Activated CD8-positive, alpha-beta memory T cell treated with anti-CD3 and anti-CD28 coated beads, Interleukin-2, amount 50 U/mL, for 1 hour (primary cell): Measurements from ENCODE around the gene GREM2.

Experiments used
- DNase-seq: peaks from one replicate; pipeline ENCODE4 v3.0.0-alpha.2; 2020; ENCODE audit errors: extremely low read depth

GREM2 gene

DNA sequence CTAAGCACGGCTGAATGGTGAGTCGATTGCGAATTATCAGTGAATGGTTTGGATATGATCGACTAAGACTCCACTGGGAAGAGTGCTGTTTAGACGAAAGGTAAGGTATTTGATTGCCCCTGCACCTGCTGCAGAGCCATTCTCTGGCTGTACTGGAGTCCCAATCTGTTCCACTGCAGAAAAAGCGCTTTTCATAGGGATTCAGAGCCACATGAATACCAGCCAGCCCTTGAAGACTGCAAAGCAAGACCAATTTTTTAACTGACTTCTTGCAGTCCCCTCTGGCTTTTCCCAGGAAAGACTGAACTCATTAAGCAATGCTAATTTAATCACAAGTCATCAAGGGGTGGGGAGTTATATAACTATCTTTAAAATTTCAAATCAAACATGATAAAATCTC, 1.3 kb downstream of the GREM2 start:
- DNase-seq: no peak

DNA sequence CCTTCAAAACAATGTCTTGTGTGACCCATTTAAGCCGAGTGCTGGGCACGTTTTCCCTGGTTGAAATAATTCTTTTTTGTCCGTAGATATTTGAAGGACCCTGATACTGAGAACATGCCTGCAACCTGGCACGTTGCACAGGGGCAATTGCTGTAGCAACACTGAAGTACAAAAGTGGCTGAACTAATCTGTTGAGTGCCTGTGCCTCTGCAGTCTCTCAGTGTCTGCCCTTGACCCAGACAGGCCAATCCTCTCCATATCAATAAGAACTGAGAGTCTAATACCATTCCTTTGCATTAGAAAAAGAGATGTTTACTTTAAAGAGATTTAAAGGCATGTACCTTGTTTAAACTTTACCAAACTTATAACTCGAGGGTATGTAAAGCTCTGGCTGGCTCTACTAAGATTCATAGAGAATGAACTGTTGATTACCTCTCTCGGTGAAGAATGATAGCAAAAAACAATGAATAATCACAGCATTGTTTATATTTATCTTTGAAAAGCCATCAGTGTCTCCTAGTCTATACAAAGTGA, 2.4 kb downstream of the GREM2 start:
- no peak for DNase-seq

DNA sequence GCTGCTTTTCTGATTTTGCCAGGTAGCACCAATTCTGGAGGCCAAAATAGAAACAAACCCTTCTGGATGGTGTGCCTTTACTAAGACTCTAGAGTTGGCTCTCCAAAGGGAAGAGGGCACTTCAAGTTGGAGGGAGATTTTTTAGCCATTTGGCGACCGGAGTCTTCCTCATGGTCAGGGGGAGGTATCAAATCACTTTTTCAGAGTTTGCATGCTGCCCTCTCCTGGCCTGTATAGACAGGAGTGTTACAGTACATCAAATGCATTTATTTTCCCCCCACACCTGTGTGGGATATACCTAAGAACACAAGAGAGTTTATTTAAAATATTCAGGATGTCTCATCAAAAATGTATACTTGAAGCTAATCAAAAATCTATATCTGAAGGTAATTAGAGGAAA, 3.2 kb downstream of the GREM2 start:
- DNase-seq: no peak

DNA sequence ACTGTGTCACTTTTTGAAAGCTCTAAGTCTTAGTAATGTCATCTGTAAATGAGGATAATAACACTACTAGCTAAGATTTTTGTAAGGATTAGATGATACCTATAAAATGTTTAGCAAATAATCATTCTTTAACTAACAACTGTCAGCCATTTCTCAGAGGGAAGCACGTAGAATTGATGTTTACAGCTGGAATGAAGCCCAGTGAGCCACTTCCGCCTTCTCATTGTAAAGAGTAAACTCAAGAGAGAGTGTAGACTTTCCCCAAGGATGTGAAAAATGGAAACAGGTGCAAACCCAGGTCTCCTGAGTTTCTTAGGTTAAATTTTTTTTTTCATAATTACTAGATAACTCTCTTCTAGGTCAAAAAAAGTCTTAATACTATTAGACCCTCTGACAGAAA, 4.9 kb downstream of the GREM2 start:
- no peak for DNase-seq

DNA sequence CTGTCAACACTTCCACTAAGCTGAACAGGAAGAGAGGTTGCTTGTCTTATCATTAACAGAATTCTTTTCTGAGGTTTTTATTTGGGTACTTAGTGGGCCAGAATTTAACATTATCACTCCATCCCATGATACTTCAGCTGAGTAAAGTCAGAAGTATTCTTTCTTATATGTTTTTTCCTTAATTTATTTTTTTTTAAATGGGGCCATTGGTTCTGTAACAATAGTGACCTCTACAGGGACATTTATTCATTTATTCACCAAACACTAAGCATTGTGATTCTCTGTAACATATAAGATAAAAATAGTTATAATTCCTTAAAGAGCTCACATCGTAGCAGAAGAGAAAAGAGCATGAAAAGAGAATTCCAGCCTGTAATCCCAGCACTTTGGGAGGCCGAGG, 9.8 kb downstream of the GREM2 start:
- DNase-seq: no peak

DNA sequence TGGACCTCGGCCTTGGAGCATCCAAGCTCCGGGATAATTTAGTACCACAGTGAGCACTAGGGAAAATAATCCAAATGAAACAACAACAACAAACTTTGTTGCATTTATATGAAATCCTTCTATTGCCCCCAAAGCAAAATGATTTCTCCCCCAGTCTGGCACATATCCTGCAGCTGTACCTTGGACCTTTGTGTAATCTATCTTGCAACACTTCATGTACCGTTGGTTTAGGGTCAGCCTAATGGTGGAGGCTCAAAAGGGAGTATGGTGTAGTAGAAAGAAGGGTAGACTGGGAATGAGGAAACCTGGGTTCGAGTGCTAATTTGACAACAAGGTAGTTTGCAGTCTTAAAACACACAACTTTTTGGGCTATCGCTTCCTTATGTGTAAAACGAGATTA, 12.1 kb downstream of the GREM2 start:
- DNase-seq: no peak

DNA sequence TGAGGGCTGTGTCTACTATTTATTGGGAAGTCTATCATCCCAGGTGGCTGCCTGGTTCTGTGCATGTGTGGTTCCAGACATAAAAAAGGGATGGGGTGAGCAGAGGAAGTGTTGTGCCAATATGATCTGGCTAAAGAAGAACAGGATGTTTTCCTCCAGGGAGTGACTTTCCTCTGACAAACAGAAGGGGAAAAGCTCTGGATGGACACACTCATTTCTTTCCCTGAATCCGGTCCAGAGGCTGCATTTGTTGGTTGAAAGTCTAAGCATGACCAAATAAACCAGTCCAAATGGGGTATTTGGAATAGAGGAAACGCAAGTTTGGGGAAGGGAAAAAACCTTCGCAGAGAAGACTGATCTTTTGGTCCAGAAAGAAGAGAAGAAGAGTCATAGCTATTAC, 12.7 kb downstream of the GREM2 start:
- DNase-seq: no peak

DNA sequence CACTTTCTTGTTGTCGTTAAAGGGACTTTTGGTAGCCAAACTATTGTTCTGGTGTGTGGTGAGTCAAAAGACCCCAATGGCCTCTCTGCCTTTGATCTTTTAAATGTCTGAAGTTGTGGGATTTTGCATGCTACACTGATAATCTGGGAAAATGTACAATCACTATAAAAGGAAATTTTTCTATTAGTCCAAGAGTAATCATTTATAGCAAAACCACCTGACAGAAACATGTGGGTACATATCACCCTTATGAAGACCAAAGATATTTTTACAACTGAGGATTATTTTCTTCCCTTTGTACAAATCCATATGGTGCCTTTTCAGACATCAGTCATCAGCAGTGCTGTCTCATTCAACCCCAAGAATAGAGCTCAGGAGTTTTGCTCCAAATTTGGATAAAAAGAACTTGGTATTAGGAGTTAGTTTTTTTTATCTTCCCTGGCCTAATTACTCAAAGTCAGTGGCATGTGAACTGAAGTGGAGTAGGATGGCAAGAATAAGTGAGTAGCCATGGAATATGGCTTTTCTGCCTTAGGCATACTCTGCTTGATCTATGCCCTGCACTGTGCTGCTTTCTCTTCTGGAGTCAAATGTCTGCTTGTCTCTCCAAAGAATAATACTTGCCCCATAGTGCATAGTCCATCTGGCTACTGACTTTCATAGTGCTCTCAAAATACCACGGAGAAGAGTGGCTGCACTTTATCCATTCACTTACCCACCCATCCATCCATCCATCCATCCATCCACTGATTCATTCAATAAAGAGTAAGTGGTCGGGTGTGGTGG, 13.5 kb downstream of the GREM2 start:
- no peak for DNase-seq

DNA sequence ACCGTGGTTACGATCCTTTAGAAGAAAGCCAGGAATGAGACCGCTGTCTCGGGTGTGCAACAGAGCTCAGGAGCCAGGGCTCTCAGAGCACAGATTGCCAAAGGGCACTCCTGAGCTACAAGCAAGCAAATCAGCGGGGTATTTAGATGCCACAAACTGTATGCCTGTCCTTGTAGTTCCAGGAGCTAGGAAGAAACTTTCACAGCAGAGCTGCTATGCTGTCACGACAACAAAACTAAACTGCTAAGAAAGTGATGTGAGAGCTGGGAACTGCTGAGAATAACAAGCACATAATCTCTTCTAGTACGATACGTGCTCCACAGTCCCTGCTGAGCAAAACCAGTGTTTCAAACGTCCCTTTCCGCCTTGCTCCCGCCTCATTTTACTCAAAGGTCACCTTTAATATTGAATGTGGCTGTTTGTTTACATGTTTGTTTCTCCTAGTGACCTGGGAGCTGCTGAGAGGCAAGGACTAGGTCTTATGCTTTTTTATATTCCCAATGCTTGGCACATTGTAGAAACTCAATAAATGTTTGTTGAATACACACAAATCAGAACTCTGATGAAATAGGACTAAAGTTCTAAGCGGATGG, 14.7 kb downstream of the GREM2 start:
- DNase-seq: no peak

DNA sequence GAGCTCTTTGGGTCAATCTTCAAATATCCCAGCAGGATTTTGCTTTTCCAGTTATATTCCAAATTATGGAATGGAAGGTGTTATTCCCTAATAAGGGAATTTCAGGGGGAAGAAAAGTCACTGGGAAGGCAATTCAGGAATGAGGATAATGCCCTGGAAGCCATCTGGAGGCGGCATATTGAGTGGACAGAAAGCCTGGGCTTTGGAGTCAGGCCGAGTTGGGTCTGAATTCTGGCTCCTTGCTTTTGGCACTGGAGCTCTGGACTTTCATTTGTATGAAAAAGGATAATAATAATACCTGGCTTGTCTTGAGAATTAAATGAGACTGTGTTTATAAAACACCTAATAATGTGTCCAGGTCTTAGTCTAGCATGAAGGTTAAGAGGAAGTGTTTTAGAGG, 16.5 kb downstream of the GREM2 start:
- no peak for DNase-seq

DNA sequence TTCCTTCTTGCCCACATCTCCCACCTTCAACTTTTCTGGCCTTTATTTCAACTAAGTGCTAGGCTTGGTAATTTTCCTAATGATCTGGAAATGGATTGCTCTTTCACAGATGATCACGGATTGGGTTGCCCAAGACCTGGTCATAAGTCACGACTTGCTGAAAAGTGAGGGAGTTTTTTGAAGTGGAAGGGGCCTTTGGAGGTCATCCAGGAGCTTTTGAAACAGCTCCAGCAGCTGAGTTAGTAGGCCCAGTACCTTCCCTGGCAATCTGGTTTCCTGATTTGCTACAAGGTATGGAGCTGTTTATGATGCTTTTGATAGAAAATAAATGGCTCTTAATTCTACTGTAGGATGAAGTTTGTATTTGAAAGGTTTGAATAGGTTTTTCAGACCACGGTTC, 20.4 kb downstream of the GREM2 start:
- no peak for DNase-seq

DNA sequence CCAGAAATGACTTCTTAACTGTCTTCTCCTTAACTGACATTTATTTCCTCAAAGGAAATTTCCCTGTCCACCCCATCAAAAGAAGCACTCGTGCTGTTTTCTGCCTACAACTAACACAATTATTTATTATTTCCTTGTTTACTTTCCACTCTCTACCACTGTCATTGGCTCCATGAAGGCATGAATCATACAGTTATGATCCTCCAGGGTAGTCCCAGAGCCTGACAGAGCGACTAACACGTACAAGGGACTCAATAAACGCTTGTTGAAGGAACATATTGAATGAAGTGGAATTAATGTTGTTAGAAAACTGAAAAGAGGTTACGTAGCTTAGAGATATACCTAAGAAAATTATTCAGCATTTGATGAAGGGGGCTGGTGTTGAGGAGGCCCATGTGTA, 20.9 kb downstream of the GREM2 start:
- DNase-seq: no peak

DNA sequence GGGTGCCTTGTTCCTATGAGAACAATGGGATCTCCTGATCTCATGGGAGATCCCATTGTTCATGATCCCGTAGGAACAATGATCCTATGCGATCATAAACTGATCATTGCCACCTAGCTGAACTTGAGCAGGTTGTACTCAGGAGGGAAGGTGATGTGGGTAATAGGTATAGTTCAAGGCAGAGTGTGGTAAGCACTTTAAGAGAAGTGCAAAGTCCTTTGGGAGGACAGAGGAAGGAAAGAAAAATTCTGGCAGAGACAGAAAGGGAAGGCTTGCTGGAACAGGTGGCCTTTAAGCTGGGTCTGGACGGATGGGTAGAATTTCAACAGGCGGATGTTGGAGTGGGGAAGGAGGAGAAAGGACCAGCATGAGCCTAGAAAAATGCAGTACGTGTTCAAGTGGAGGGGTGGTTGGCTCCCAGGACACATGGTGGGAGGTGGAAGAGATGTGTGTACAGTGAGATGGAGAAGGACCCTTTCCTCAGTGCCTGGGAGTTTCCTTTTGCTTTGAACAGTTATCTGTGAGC, 22.3 kb downstream of the GREM2 start:
- DNase-seq: no peak

DNA sequence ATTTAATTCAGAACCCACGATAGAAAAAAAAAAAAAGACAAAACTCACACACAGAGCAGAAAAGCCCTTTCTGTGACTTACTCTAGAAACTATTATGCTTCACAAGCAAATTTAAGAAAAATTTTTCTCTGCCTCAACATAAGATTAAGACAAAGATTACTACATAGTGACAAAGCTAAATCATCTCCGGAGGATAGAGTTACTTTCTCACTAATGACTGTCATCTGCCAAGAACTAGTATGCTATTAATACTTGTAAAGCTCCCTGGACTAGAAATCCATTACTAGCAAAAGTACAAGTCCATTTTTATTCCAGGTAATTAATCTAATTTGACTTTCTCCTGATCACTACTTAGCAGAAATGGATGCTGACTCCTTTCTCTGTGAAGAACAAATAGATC, 25.9 kb downstream of the GREM2 start:
- DNase-seq: no peak

DNA sequence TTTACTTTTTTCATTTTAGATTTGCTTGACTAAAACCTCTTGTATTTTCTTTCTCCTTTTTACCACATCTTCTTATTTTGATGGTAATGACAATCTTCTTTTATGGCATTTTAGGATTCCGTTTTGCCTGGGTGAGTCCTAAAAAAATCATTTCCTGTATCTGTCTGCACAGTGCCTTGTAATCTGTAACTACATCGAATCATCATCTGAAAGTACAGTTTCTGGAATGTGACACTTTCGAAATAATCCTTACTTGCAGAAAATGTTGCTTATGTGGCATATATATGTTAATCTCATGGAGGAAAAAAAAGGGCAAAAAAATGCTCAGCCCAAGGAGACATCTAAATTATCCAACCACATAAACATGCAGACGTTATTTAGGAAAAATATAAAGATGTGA, 29.0 kb downstream of the GREM2 start:
- DNase-seq: no peak

DNA sequence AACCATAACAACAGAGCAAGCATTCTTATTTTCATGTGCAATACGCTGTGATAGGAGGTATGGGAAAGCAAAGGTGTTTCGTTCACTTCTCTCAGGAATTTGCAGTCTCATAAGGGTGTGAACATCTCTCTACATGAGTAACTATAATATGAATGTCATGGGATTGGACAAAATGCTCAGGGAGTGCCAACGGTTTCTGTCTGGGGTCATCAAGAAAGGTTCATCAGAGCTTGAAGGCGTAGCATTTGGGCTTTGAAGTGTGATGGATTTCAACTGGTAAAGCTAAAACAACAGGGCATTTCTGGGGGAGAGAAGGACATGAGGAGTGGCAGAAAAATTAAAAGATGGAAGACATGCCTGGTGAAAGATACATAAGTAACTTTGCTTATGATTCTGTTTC, 32.4 kb downstream of the GREM2 start:
- DNase-seq: no peak

DNA sequence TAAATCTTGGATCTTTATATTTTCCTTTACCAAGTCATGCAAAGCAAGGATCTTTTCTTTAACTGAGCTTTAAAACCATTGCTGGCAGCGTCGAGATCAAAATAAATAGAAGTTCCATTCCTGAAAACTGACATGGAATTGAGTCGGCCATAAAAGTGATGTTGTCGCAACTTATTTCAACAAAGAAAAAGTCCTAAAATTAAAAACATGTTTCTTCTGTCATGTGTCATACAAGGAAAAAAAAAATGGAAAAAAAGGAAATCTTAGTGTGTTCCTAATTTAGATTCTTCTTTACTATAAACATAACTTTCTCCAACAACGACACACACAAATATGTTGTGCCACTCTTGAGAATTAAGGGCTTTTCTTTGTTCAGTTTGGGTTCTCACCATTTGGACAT, 34.9 kb downstream of the GREM2 start:
- DNase-seq: no peak

DNA sequence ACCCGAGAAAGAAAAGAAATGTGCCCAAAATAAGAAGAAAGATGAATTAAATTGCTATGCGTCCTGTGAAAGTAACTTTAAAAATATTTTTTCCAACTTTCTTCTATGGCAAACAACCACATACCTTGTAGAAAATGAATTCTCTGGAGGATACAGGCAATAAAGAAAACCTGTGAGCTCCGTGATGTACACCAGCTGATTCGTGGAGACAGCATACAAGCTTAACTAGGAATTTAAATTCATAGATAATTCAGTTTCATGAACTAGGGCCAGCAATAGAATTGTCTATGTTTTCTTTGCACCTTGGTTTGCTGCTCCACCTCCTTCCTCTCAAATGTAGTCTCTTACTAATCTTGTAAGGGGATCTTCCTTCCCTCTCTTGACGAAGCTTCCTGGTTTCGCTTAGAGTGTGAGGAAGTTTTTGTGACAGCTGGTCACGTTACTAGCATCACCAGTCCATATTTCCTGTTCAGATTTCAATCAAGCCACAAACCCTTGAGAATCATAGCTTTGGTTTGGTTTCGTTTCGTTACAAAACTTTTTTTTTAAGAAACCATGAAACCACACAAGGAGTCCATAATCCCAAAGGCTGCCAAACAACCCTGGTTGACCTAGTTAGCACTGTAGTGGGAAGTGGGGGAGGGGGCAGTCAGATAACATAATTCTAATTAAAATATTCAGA, 35.8 kb downstream of the GREM2 start:
- DNase-seq: no peak

DNA sequence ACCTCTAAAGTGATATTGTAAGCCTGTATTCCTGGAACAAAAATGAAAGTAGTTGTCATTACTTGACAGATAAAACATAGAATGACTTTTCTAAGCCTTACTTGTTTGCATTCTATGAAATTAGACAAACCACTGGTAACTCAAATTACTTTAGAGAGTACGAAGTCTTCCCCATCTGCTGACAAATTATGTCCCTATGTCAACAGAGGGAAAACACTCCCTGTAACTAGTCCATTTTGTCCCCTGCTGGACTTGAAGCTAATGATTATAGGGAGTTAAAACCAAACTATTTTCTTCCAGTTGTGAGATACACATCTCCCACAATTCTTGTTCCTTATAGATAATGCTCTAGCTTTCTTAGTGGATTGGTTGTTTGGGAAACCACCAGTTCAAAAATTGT, 39.6 kb downstream of the GREM2 start:
- no peak for DNase-seq

DNA sequence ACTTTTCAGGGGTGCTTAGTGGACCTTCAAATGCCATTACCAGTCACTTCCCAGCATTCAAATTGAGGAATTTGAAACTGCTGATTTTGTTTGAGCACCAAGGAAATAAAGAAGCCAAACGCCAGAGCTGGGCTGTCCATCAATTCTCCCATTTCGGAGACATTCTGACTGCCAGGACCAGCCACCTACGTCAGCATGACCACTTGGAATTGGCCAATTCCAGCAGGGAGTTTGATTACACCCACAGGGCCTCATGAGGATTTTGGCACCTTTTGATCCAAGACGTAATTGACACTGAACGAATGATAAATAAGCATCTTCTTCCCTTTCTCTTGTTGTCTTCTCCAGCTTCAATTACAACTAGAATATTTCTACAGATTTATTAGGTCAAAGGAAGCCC, 40.2 kb downstream of the GREM2 start:
- DNase-seq: no peak

DNA sequence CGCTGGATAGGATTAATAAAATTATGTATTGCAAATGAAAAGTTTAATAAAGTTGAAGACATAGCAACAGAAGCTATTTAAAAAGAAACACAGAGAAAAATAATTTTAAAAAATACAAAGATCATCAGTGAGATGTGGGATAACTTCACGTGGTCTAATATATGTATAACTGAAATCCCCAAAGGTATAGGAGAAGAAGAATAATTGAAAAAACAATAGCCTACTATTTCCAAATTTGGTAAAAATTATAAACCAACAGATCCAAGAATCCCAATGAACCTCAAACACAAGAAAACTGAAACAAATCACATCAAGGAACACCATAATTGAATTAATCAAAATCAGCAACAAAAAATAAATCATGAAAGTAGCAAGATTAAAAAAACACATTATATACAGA, 44.9 kb downstream of the GREM2 start:
- no peak for DNase-seq

DNA sequence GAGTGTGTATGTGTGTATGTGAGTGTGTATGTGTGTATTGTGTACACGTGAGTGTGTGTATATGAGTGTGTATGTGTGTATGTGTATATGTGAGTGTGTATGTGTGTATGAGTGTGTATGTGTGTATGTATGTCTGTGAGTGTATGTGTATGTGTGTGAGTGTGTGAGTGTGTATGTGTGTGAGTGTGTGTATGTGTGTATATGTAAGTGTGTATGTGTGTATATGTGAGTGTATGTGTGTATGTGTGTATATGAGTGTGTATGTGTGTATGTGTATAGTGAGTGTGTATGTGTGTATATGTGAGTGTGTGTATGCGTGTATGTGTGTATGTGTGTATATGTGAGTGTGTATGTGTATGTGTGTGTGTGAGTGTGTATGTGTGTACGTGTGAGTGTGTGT, 49.2 kb downstream of the GREM2 start:
- DNase-seq: no peak

DNA sequence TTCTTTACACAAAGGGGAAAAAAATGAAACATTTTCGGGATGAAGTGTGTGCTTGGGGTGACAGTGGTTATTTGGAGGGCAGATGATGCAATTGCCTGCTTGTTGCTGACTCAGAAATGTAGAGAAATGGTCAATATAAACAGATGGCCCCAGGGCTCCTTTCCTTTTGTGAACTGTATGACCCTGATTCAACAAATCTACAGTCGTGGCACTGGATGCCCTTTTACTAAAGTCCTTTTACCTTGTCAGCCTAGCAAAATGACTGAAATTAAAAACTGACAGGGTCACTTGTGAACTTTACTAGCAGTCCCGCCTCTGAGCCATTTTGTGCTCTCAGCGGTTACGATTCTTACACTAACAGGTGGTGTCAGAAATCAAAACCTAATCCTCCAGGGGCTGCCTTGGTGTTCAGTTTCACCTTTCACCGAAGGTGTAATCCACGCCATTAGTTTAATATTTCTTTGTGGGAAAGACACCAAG, 49.8 kb downstream of the GREM2 start:
- DNase-seq: no peak
